Endometrial microvascular endothelial cells (primary cell): ENCODE measurements around the gene KNDC1. TPM values are rescaled to one million over a fixed set of nuclear protein-coding genes. Genes with fewer than 3 reads are reported as not detected.

Experiments
- in situ Hi-C: cut with HindIII; loops from 2 replicates; pipeline ENCODE4 v1.10.0; 2017; ENCODE audit warnings: low sequenced_read_pairs, low pct_unique_long_range_greater_than_20kb; ENCODE audit errors: inconsistent ontology term
- total RNA-seq: library from RNA; depleted of rRNA; stranded (reverse); fragments of >200 nt; gene quantifications from one replicate; pipeline ENCODE4 v1.2.3, GENCODE V29; 2015; ENCODE audit errors: inconsistent ontology term

Gene KNDC1
- total RNA-seq, 1 donor from 2014 or later: not detected

- in situ Hi-C loops: no loop called here
These were observed 80.0 kb downstream of the KNDC1 start for GRCh38 chr10:133239990-133240389.

- in situ Hi-C loops: no loop called here
These were observed 81.6 kb downstream of the KNDC1 start for GRCh38 chr10:133241501-133242205.

- in situ Hi-C loops: no loop called here
These were observed 82.8 kb downstream of the KNDC1 start for GRCh38 chr10:133242611-133243356.

GRCh38 chr10:133243593-133243992 is 83.6 kb downstream of the KNDC1 start:
- in situ Hi-C loops: no loop called here

GRCh38 chr10:133245439-133246235 is 85.6 kb downstream of the KNDC1 start:
- in situ Hi-C loops: no loop called here

GRCh38 chr10:133246236-133246626 is 86.2 kb downstream of the KNDC1 start:
- in situ Hi-C loops: no loop called here

- in situ Hi-C loops: no loop called here
These were observed 87.8 kb downstream of the KNDC1 start for GRCh38 chr10:133247681-133248333.

- in situ Hi-C loops: no loop called here
These were observed 88.3 kb downstream of the KNDC1 start for GRCh38 chr10:133248334-133248715.

GRCh38 chr10:133249094-133249780 is 89.2 kb downstream of the KNDC1 start:
- in situ Hi-C loops: no loop called here

- in situ Hi-C loops: no loop called here
These were observed 90.1 kb downstream of the KNDC1 start for GRCh38 chr10:133249975-133250754.

- in situ Hi-C loops: no loop called here
These were observed 91.6 kb downstream of the KNDC1 start for GRCh38 chr10:133251388-133252222.

GRCh38 chr10:133252223-133252552 is 92.2 kb downstream of the KNDC1 start:
- in situ Hi-C loops: no loop called here

- in situ Hi-C loops: no loop called here
These were observed 93.4 kb downstream of the KNDC1 start for GRCh38 chr10:133253361-133253955.

GRCh38 chr10:133254421-133255120 is 94.6 kb downstream of the KNDC1 start:
- in situ Hi-C loops: no loop called here

- in situ Hi-C loops: no loop called here
These were observed 95.3 kb downstream of the KNDC1 start for GRCh38 chr10:133255323-133255722.

- in situ Hi-C loops: no loop called here
These were observed 97.6 kb downstream of the KNDC1 start for GRCh38 chr10:133257489-133258065.
